HepG2 (cell line): ENCODE results near the gene IL1RAP. TPM values are rescaled to one million over a fixed set of nuclear protein-coding genes. Genes with fewer than 3 reads are reported as not detected.
A peak's percentile ranks its signal among the peaks of the same experiment; 100 is the strongest.

ENCODE experiments used
- CCDC6 ChIP-seq: sonication (generic); formaldehyde crosslinking; IDR thresholded peaks from 2 replicates; pipeline ENCODE4 v1.8.1; 2022; ENCODE audit warnings: mild to moderate bottlenecking, missing genetic modification reagents, moderate library complexity
- CREB1 ChIP-seq, 2 experiments: fragments of 450-650 bp in 1 of 2; IDR thresholded peaks; 2 replicates each; pipeline ENCODE4 v1.6.1; 2016 to 2017; ENCODE audit warnings: control low read depth in 1 of 2, mild to moderate bottlenecking in 1 of 2, missing compliant biosample characterization in 1 of 2, missing genetic modification characterization in 1 of 2
- FOXK1 ChIP-seq: sonication (generic); formaldehyde crosslinking; IDR thresholded peaks from 2 replicates; pipeline ENCODE4 v1.4.0; 2020; ENCODE audit warnings: low read depth, missing genetic modification reagents, borderline replicate concordance
- HNF4G ChIP-seq, 2 experiments: sonication (generic) in 1 of 2; formaldehyde crosslinking in 1 of 2; IDR thresholded peaks; 2 replicates each; pipeline versions ENCODE4 v1.4.0 to v1.6.1; 2011 to 2020; ENCODE audit warnings: borderline replicate concordance in 2 of 2, low read depth in 2 of 2, mild to moderate bottlenecking in 2 of 2, low read length in 1 of 2, missing genetic modification reagents in 1 of 2, moderate library complexity in 1 of 2
- MED13 ChIP-seq: sonication (generic); formaldehyde crosslinking; IDR thresholded peaks from 2 replicates; pipeline ENCODE4 v1.5.0; 2020; ENCODE audit warnings: missing genetic modification reagents
- PCBP1 ChIP-seq: fragments of 200-400 bp; formaldehyde crosslinking; IDR thresholded peaks from 2 replicates; pipeline ENCODE4 v1.6.1; 2017; ENCODE audit warnings: mild to moderate bottlenecking, low read depth, low read length, borderline replicate concordance
- POLR2G ChIP-seq: fragments of 200-400 bp; formaldehyde crosslinking; IDR thresholded peaks from 2 replicates; pipeline ENCODE4 v1.6.1; 2018; ENCODE audit warnings: mild to moderate bottlenecking, low read depth, low read length, moderate library complexity
- SETDB1 ChIP-seq: sonication (generic); formaldehyde crosslinking; IDR thresholded peaks from 2 replicates; pipeline ENCODE4 v1.5.1; 2020; ENCODE audit warnings: missing genetic modification reagents, mild to moderate bottlenecking, borderline replicate concordance
- SNAPC2 ChIP-seq: sonication (generic); formaldehyde crosslinking; IDR thresholded peaks from 2 replicates; pipeline ENCODE4 v1.8.1; 2022; ENCODE audit warnings: mild to moderate bottlenecking, missing genetic modification reagents
- SOX13 ChIP-seq, 3 experiments: fragments of 450-650 bp in 1 of 3; sonication (generic) in 1 of 3; formaldehyde crosslinking in 1 of 3; IDR thresholded peaks in 2 of 3; conservative IDR thresholded peaks in 1 of 3; 2 replicates each; pipeline versions ENCODE4 v1.5.0 to v1.6.1; 2016 to 2020; ENCODE audit warnings: antibody characterized with exemption in 1 of 3, mild to moderate bottlenecking in 1 of 3, missing compliant biosample characterization in 1 of 3, missing genetic modification reagents in 1 of 3, moderate library complexity in 1 of 3
- TAF1 ChIP-seq: sonication (generic); formaldehyde crosslinking; IDR thresholded peaks from 2 replicates; pipeline ENCODE4 v1.4.0; 2020; ENCODE audit warnings: missing genetic modification reagents
- TRAFD1 ChIP-seq: sonication (generic); formaldehyde crosslinking; IDR thresholded peaks from 2 replicates; pipeline ENCODE4 v1.5.1; 2020; ENCODE audit warnings: missing genetic modification reagents, mild to moderate bottlenecking, borderline replicate concordance
- ZBTB44 ChIP-seq: sonication (generic); formaldehyde crosslinking; IDR thresholded peaks from 2 replicates; pipeline ENCODE4 v1.4.0; 2020; ENCODE audit warnings: missing genetic modification reagents
- ZNF331 ChIP-seq: sonication (generic); formaldehyde crosslinking; IDR thresholded peaks from 2 replicates; pipeline ENCODE4 v1.4.0; 2020; ENCODE audit warnings: missing genetic modification reagents
- ZNF33A ChIP-seq: sonication (generic); formaldehyde crosslinking; IDR thresholded peaks from 2 replicates; pipeline ENCODE4 v1.5.1; 2020; ENCODE audit warnings: missing genetic modification reagents, mild to moderate bottlenecking, moderate library complexity, borderline replicate concordance
- ZNF574 ChIP-seq: sonication (generic); formaldehyde crosslinking; IDR thresholded peaks from 2 replicates; pipeline ENCODE4 v1.4.0; 2020; ENCODE audit warnings: missing genetic modification reagents
- ZNF614 ChIP-seq: IDR thresholded peaks from 2 replicates; pipeline ENCODE4 v1.6.1; 2018; ENCODE audit warnings: missing biosample characterization, missing genetic modification reagents, inconsistent platforms, borderline replicate concordance
- ZNF672 ChIP-seq: sonication (generic); formaldehyde crosslinking; IDR thresholded peaks from 2 replicates; pipeline ENCODE4 v1.8.1; 2022; ENCODE audit warnings: missing genetic modification reagents
- ZSCAN30 ChIP-seq: sonication (generic); formaldehyde crosslinking; IDR thresholded peaks from 2 replicates; pipeline ENCODE4 v1.5.0; 2020; ENCODE audit warnings: mild to moderate bottlenecking, missing genetic modification reagents
- polyA plus RNA-seq, 8 experiments: library from polyadenylated mRNA; depleted of rRNA in 3 of 8; stranded (reverse) in 7 of 8; unstranded in 1 of 8; fragments of >200 nt; fragmentation: Illumina TruSeq in 4 of 8; extraction: Trizol in 4 of 8; gene quantifications; 2 replicates each; pipeline versions ENCODE4 v1.2.1 to v1.2.3, GENCODE V29; 2011 to 2016; ENCODE audit warnings: low read depth in 4 of 8, missing spikeins in 1 of 8, mixed read lengths in 1 of 8; ENCODE audit not compliant: insufficient read depth in 1 of 8
- total RNA-seq, 5 experiments: library from RNA; depleted of rRNA; stranded (reverse); fragments of >200 nt; fragmentation: Illumina TruSeq; extraction: Trizol; gene quantifications; 2 replicates each; pipeline ENCODE4 v1.2.3, GENCODE V29; 2016; ENCODE audit warnings: low read depth in 1 of 5

IL1RAP gene
- total and polyA plus RNA-seq, 2 of the 13 experiments (the other 11 are each of a cell fraction or from before 2014, with no cell fraction given): 18.3 to 54.9 TPM

GRCh38 chr3:190701096-190701532, 187.2 kb downstream of the IL1RAP start (continued):
- TF ChIP-seq PCBP1 (no peak), FOXK1 (CRISPR knock-in tag) (peak; percentile 56; the same call in 1 of the 2 replicates), TRAFD1 (CRISPR knock-in tag) (no peak), ZNF672 (CRISPR knock-in tag) (no peak), TAF1 (CRISPR knock-in tag) (no peak), ZNF574 (0 out of 2 replicates have a peak, but pooled peaks have one; percentile 16), ZNF331 (CRISPR knock-in tag) (peak; percentile 60; the same call in 1 of the 2 replicates), ZNF614 (CRISPR knock-in tag) (peak; percentile 89), ZSCAN30 (CRISPR knock-in tag) (no peak), CREB1 (IDR thresholded peaks at IDR 0.05) (no peak), CREB1 (CRISPR knock-in tag; IDR thresholded peaks at IDR 0.05) (peak; percentile 70), POLR2G (no peak), HNF4G (IDR thresholded peaks at IDR 0.05; ENCODE audit: borderline replicate concordance, low read depth, low read length) (peak; percentile 94), HNF4G (CRISPR knock-in tag; IDR thresholded peaks at IDR 0.05; ENCODE audit: borderline replicate concordance, low read depth) (peak; percentile 86), CCDC6 (CRISPR knock-in tag) (peak; percentile 41; the same call in 1 of the 2 replicates), ZNF33A (no peak), ZBTB44 (no peak), SETDB1 (CRISPR knock-in tag) (no peak), SNAPC2 (CRISPR knock-in tag) (no peak), SOX13 (IDR thresholded peaks at IDR 0.05) (peak; percentile 71), SOX13 (CRISPR knock-in tag; conservative IDR thresholded peaks at IDR 0.05 in 1 of 2, IDR thresholded peaks at IDR 0.05 in 1 of 2) (peak in 1 of 2 experiments; percentile 96; a peak in 2 of 4 replicates), MED13 (CRISPR knock-in tag) (no peak)
